Activated CD4-positive, alpha-beta T cell treated with anti-CD3 and anti-CD28 coated beads, Interleukin-2, amount 10 ng/mL, durations not matched to agents 7 days and 5 days (primary cell): ENCODE measurements around the gene KDM8. TPM values are rescaled to one million over a fixed set of nuclear protein-coding genes. Genes with fewer than 3 reads are reported as not detected.
A peak's percentile ranks its signal among the peaks of the same experiment; 100 is the strongest.

Experiments
- CTCF ChIA-PET: fragments of 350-600 bp; sonication (Branson Sonifier 250); formaldehyde crosslinking; loops from one replicate; lab custom pipeline; 2021; ENCODE audit warnings: antibody characterized with exemption; lab: Charles Lee
- POLR2A ChIA-PET: fragments of 350-600 bp; sonication (Branson Sonifier 250); formaldehyde crosslinking; loops from one replicate; lab custom pipeline; 2021; ENCODE audit warnings: antibody characterized with exemption; lab: Charles Lee
- DNase-seq: peaks from one replicate; pipeline ENCODE4 v3.0.0-alpha.2; 2020
- H3K27ac Mint-ChIP-seq: one replicate; pipeline ENCODE4 v1.8.0; 2021; ENCODE audit warnings: mild to moderate bottlenecking, moderate library complexity, mixed read lengths
- H3K27me3 Mint-ChIP-seq: one replicate; pipeline ENCODE4 v1.8.0; 2021; ENCODE audit warnings: mixed read lengths
- H3K36me3 Mint-ChIP-seq: one replicate; pipeline ENCODE4 v1.8.0; 2021; ENCODE audit warnings: low read depth, mixed read lengths
- H3K4me1 Mint-ChIP-seq: one replicate; pipeline ENCODE4 v1.8.0; 2021; ENCODE audit warnings: mixed read lengths
- H3K4me3 Mint-ChIP-seq: one replicate; pipeline ENCODE4 v1.8.0; 2021; ENCODE audit warnings: mild to moderate bottlenecking, moderate library complexity, mixed read lengths
- H3K9me3 Mint-ChIP-seq: one replicate; pipeline ENCODE4 v1.8.0; 2021; ENCODE audit warnings: mixed read lengths
- total RNA-seq, 2 experiments: library from RNA; stranded (reverse); gene quantifications; one replicate each; pipeline ENCODE4 v1.2.3, GENCODE V29; 2021

KDM8 gene
- total RNA-seq, 2 experiments from 2014 or later, result 22.5 to 25.0 TPM

DNA sequence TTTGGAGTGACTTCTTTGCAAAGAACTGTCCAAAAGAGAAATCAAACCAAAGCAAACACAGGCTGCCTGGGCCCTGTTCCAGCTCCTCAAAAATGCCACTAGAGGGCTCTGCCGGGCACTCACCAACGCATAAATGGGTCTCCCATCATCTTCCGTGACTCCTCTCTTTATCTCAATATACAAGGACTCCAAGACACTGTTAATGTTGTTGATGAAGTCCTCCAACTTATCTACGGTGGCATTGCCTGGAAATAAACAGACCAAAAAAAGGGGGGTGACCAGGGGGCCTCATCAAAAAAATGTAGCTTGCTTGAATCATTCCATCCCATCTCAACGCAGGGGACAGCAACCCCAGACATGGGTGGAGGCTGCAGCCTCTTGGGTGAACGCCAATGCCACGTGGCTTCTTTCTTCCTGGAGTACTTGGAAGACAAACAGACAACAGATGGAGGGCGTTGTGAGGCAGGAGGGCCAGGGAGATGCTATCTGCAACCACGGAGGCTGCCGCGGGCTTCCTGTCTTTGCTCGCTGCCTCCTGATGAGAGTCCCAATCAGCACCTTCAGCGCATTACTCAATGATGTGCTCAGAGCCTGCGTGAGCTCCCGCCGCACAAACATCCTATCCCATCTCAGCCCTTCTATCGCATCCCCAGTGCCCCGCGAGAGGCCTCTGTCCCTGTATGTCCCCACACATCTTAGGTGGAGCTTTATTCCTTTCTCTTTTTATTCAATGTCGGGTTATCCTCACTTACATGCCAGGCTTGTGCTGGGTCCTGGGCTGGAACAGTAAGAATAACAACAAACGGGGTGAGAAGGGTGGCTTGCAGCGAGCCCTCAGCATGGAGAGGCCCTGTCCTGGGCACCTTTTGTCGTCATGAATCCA is 32.0 kb downstream of the KDM8 start:
- POLR2A ChIA-PET, result interaction anchor here (0.6 to 1.5 kb wide), 9 partner anchors 25 to 171 kb away, joined by 3 to 6 read pairs (median 3); partner anchors contain the start of gene KDM8
- CTCF ChIA-PET, result interaction anchor here (0.6 to 5.5 kb wide), 51 partner anchors 7 to 315 kb away, joined by 3 to 53 read pairs (median 5); partner anchors contain the start of genes GTF3C1, KATNIP, KDM8 and NSMCE1
- peaks cover 70% of the 10 kb centered on the region for H3K36me3 Mint-ChIP-seq

DNA sequence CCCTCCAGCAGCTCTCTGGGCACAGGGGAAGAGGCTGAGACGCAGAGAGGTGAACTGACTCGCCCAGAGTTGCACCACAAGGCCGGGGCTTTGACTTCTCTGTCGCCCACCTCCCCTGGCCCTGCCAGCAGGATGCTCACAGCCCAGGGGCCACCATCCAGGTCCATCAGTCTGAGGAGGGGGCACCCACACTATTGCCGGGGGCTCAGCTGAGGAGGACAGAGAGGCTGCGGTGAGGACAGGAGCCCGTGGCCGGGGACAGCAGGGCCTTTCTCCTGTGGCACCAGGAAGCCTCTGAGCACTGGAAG is 32.6 kb downstream of the KDM8 start:
- Mint-ChIP-seq H3K36me3 (peaks cover 66% of the 10 kb centered on the region), H3K27me3 (no peaks in the 10 kb centered on the region), H3K27ac (peak overlapping the region; percentile 98), H3K9me3 (no peaks in the 10 kb centered on the region), H3K4me3 (peak overlapping the region; percentile 73), H3K4me1 (peaks cover 98% of the 10 kb centered on the region)
- CTCF ChIA-PET, result interaction anchor here (0.8 to 5.5 kb wide), 32 partner anchors 8 to 165 kb away, joined by 3 to 53 read pairs (median 6); partner anchors contain the start of genes KDM8 and NSMCE1
- no peak for DNase-seq
- POLR2A ChIA-PET, result interaction anchor here (1.0 to 1.3 kb wide), 3 partner anchors 79 to 171 kb away, joined by 3 to 6 read pairs (median 4); no protein-coding TSS in a partner anchor

More for the DNA sequence above, 32.0 kb downstream of the KDM8 start:
- H3K27me3 Mint-ChIP-seq, result no peaks in the 10 kb centered on the region
- peak overlapping the region; percentile 98 for H3K27ac Mint-ChIP-seq
- H3K4me3 Mint-ChIP-seq, result peak overlapping the region; percentile 73
- peak; percentile 97 for DNase-seq
- peaks cover 98% of the 10 kb centered on the region for H3K4me1 Mint-ChIP-seq
- no peaks in the 10 kb centered on the region for H3K9me3 Mint-ChIP-seq

DNA sequence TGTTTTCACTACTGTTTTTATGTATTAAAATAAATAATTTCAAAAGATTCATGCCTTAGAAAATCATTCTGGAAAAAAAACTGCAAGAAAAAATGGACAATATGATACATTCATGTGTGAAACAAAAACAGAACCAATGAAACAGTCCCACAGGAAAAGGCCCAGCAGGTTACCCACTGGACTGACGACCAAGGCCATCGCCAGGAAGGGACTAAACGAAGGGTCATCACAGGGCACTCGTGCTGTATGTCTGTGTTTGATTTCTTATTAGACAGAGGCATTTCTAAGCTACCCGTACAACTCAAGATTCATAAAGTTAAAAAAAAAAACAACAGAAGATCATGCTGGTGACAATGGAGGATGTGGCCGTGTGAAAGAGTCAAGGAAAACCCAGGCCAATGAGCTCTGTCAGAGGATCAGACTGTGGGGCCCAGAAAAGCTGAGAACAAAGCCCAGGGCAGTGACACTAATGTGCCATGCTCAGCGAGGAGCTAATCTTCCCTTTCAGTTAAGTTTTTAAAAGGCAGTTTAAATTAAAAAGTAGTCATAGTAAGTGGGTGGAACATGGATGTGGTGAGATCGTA is 33.4 kb downstream of the KDM8 start:
- Mint-ChIP-seq H3K4me3 (peak overlapping the region; percentile 63), H3K36me3 (peaks cover 66% of the 10 kb centered on the region), H3K27ac (peak overlapping the region; percentile 98), H3K27me3 (no peaks in the 10 kb centered on the region), H3K9me3 (no peaks in the 10 kb centered on the region), H3K4me1 (peaks cover 98% of the 10 kb centered on the region)
- CTCF ChIA-PET, result interaction anchor here (0.7 to 5.5 kb wide), 9 partner anchors 9 to 214 kb away, joined by 3 to 53 read pairs (median 4); no protein-coding TSS in a partner anchor
- DNase-seq, result no peak
- POLR2A ChIA-PET, result interaction anchor here (0.6 to 0.9 kb wide), 2 partner anchors 81 to 130 kb away, joined by 3 read pairs; no protein-coding TSS in a partner anchor

DNA sequence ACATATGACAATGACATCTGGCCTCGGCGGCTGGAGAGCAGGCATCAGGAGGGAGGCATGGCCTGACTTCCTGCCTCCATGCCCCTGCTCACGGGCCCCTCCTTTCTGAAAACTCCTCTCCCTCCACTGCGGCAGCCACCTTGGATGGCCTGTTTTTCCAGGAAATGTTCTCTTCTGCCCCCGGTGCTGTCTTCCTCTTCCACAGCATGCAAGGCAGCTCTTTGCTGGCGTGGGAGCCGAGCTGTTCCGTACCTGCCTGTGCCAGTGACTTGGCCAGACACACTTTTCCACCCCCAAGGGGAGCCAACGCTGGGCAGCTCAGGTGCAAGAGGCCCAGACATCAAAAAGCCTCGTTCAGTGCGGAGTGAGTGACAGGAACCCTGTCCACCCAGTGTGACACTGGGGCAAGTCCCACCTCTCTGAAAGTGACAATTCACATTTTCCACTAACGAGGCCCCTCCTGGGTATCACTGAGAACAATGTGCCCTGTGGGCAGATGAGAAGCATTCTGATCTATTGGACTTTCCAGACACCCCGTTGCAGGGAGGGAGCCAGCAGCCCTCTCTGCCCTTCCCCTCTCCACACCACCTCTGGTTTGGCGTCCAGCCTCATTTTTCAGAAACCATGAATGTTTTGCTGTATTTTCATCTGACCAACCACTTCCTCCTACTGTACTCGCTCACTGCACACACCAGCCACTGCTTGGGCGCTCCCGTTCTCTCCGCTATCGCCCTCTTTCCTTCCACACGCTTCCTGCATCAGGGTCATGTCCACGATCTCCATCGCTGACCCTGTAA is 34.1 kb downstream of the KDM8 start:
- H3K36me3 Mint-ChIP-seq, result peaks cover 62% of the 10 kb centered on the region

DNA sequence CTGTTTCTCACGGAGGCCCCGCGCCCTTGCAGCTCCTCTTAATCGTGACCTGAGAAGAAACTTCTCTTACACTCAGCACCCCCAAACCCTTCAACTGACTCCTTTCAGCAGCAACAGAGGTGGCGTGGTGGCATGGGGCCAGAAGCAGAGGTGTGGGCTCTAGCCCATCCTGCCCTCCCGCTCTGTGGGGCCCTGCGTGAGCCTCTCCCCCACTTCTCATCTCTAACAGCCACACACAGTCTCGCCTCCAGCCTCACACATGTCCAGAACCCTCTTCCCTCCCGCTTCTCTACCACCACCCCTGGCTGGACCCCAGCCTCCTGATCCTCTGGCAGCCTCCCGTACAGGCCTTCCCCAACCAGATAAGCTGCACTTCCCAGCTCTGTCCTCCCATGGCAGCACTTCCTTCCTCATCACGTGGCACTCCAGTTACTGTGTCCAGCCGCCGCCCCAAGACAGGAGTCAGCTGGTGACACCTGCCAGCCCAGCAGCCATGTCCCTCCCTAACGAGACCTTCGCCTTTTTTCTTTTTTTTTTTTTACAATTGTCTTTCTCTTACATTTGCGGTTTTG is 34.8 kb downstream of the KDM8 start:
- POLR2A ChIA-PET, result no interaction called here
- peaks cover 58% of the 10 kb centered on the region for H3K36me3 Mint-ChIP-seq
- peaks cover 98% of the 10 kb centered on the region for H3K4me1 Mint-ChIP-seq

More for the DNA sequence above, 34.1 kb downstream of the KDM8 start:
- peak; percentile 79 for DNase-seq
- Mint-ChIP-seq H3K4me1 (peaks cover 98% of the 10 kb centered on the region), H3K4me3 (peak overlapping the region; percentile 63), H3K9me3 (no peaks in the 10 kb centered on the region), H3K27ac (peak overlapping the region; percentile 98), H3K27me3 (no peaks in the 10 kb centered on the region)
- CTCF ChIA-PET, result interaction anchor here (0.6 to 5.5 kb wide), 11 partner anchors 12 to 214 kb away, joined by 3 to 53 read pairs (median 4); no protein-coding TSS in a partner anchor
- POLR2A ChIA-PET, result interaction anchor here (0.6 to 0.9 kb wide), 2 partner anchors 81 to 129 kb away, joined by 3 read pairs; no protein-coding TSS in a partner anchor

DNA sequence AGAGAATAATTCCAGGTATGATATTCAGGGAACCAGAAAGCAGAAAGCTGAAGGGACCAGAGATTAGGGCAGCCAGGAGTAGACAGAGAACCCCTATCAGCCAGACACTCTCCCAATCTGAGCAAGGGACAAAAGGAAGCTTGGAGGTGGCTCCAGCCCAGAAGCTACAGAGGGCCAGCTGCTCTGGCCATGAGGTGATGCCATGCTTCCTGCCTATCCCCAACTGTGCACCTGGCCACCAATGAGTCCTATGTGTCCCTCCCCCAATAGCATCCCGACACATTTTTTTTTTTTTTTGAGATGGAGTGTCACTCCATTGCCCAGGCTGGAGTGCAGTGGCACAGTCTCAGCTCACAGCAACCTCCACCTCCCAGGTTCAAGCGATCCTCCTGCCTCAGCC is 35.3 kb downstream of the KDM8 start:
- Mint-ChIP-seq H3K4me3 (peak overlapping the region; percentile 63), H3K27me3 (no peaks in the 10 kb centered on the region)
- POLR2A ChIA-PET, result no interaction called here

More for the DNA sequence above, 34.8 kb downstream of the KDM8 start:
- CTCF ChIA-PET, result interaction anchor here (0.6 to 5.5 kb wide), 6 partner anchors 45 to 137 kb away, joined by 3 to 53 read pairs (median 4); no protein-coding TSS in a partner anchor
- Mint-ChIP-seq H3K27me3 (no peaks in the 10 kb centered on the region), H3K27ac (peak overlapping the region; percentile 98), H3K9me3 (no peaks in the 10 kb centered on the region), H3K4me3 (peak overlapping the region; percentile 63)
- DNase-seq, result no peak

DNA sequence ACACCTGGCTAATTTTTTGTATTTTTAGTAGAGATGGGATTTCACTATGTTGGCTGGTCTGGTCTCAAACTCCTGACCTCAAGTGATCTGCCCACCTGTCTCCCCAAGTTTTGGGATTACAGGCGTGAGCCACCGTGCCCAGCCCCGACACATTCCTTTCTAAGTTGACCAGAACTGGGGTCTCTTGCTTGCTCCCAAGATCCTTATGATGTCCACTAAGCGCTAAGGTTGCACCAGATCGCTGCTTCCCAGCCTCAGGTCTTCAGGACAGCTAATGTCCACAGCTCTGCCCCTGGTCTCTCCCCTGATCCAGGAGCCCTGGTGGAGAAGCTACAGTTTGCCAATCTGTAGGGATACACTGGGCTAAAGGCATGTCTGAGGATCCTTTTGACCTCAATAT is 35.7 kb downstream of the KDM8 start:
- peaks cover 98% of the 10 kb centered on the region for H3K4me1 Mint-ChIP-seq
- ChIA-PET POLR2A (no interaction called here), CTCF (interaction anchor here (0.9 to 2.0 kb wide), 4 partner anchors 9 to 99 kb away, joined by 3 to 10 read pairs (median 4); no protein-coding TSS in a partner anchor)
- no peak for DNase-seq
- H3K36me3 Mint-ChIP-seq, result peaks cover 52% of the 10 kb centered on the region
- no peaks in the 10 kb centered on the region for H3K9me3 Mint-ChIP-seq
- H3K27ac Mint-ChIP-seq, result peak overlapping the region; percentile 98
- no peaks in the 10 kb centered on the region for H3K27me3 Mint-ChIP-seq
- H3K4me3 Mint-ChIP-seq, result no peak overlapping the region

More for the DNA sequence above, 35.3 kb downstream of the KDM8 start:
- peak overlapping the region; percentile 98 for H3K27ac Mint-ChIP-seq
- CTCF ChIA-PET, result interaction anchor here (0.6 to 5.5 kb wide), 7 partner anchors 8 to 100 kb away, joined by 3 to 53 read pairs (median 4); no protein-coding TSS in a partner anchor
- no peaks in the 10 kb centered on the region for H3K9me3 Mint-ChIP-seq
- no peak for DNase-seq
- H3K36me3 Mint-ChIP-seq, result peaks cover 55% of the 10 kb centered on the region
- H3K4me1 Mint-ChIP-seq, result peaks cover 98% of the 10 kb centered on the region

DNA sequence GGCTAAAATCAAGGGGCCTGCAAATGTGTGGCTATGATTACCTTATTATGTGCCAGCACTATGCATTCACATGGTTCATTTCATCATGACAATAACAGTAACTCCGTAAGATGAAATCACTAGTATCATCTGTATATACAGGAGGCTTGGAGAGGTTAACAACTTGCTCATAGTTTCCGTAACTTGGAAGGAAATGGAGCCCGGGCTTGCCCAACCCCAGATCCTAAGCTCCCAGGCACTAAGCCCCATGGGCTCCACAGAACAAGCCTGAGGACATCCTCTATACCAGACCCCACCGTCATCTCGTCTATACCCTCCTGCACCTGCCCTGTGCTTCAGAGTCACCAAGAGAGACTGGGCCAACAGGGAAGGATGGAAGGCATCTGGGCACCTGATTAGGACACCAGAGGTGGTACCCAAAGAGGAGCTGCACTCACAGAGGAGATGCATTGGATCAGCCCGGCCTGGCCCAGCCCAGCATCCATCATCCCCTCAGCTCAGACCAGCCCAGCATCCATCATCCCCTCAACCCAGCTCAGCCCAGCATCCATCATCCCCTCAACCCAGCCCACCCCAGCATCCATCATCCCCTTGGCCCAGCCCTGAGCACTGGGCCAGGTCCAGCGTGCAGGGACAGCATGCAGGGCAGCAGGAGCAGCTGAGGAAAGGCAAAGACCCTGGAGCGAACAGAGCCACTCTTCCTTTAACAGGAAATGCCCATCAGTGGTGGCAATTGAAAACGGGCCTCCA is 36.8 kb downstream of the KDM8 start:
- Mint-ChIP-seq H3K27ac (peak overlapping the region; percentile 98), H3K9me3 (no peaks in the 10 kb centered on the region), H3K4me3 (no peak overlapping the region), H3K27me3 (no peaks in the 10 kb centered on the region), H3K36me3 (peaks cover 55% of the 10 kb centered on the region), H3K4me1 (peaks cover 98% of the 10 kb centered on the region)
- ChIA-PET POLR2A (interaction anchor here (0.6 kb wide), 1 partner anchor 13 kb away, joined by 3 read pairs; no protein-coding TSS in a partner anchor), CTCF (interaction anchor here (0.8 to 2.0 kb wide), 5 partner anchors 10 to 82 kb away, joined by 3 to 10 read pairs (median 4); no protein-coding TSS in a partner anchor)
- DNase-seq, result no peak

DNA sequence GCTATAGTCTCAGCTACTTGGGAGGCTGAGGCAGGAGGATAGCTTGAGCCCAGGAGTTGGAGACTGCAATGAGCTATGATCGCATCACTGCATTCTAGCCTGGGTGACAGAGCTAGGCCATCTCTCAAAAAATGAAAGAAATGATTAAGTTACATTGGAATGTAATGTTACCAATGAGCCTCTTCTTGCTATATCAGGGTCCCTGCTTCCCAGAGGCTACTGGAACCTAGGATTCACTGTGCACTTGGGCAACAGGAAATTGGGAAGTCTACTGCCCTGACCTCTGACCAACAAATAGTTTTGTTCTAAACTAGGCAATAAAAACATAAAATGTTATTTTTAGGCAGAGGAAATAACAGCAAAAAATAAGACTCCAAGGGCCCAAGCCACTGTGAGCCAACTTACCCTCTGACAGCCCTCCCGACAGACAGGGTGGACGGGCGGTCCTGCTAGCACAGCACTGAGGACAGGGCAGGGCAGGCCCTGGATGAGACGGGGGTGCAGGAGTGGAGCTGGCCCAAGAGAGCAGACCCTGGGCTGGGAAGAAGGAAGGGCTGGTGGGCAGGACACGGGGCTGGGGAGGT is 37.7 kb downstream of the KDM8 start:
- CTCF ChIA-PET, result interaction anchor here (0.6 to 2.0 kb wide), 5 partner anchors 9 to 165 kb away, joined by 3 to 10 read pairs (median 4); no protein-coding TSS in a partner anchor
- H3K4me3 Mint-ChIP-seq, result no peak overlapping the region
- H3K27ac Mint-ChIP-seq, result peak overlapping the region; percentile 63
- no peak for DNase-seq
- H3K4me1 Mint-ChIP-seq, result peaks cover 98% of the 10 kb centered on the region
- no peaks in the 10 kb centered on the region for H3K9me3 Mint-ChIP-seq
- peaks cover 62% of the 10 kb centered on the region for H3K36me3 Mint-ChIP-seq
- POLR2A ChIA-PET, result interaction anchor here (0.6 kb wide), 2 partner anchors 14 to 78 kb away, joined by 3 to 4 read pairs; no protein-coding TSS in a partner anchor
- no peaks in the 10 kb centered on the region for H3K27me3 Mint-ChIP-seq

DNA sequence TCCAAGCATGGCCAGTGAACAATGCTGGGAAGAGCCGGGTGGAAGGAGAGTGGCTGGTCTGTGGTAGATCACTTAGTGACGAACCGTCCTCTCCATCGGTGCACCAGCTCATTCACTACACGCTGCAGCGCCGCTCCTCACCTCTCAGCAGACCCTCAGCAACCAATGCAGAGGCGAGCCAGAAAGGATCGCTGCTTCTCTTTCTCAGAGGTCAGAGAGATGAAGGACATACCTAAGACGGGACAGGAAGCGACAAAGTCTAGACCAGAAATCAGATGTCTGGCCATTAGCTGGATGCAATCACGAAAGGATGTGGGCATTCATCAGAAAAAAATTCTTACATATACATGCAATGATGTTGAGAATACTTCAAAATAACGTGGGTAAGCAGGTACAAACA is 38.3 kb downstream of the KDM8 start:
- no peak overlapping the region for H3K4me3 Mint-ChIP-seq
- H3K9me3 Mint-ChIP-seq, result no peaks in the 10 kb centered on the region
- H3K27me3 Mint-ChIP-seq, result no peaks in the 10 kb centered on the region
- peak overlapping the region; percentile 63 for H3K27ac Mint-ChIP-seq
- DNase-seq, result no peak
- POLR2A ChIA-PET, result interaction anchor here (0.6 kb wide), 1 partner anchor 78 kb away, joined by 4 read pairs; no protein-coding TSS in a partner anchor
- H3K4me1 Mint-ChIP-seq, result peaks cover 99% of the 10 kb centered on the region
- CTCF ChIA-PET, result interaction anchor here (0.6 to 3.0 kb wide), 5 partner anchors 11 to 164 kb away, joined by 3 to 15 read pairs (median 3); no protein-coding TSS in a partner anchor
- H3K36me3 Mint-ChIP-seq, result peaks cover 66% of the 10 kb centered on the region
